GM21360 (cell line): ENCODE results near the gene PTDSS2.
"Not testable (repeated sequence)": the region's sequence is repeated elsewhere in the genome, so short reads cannot be mapped to it uniquely, and the experiment has no call there.

Experiments
- ATAC-seq: cut with Tn5 transposase; IDR thresholded peaks from one replicate; pipeline ENCODE4 v1.9.1; 2021; ENCODE audit warnings: mild to moderate bottlenecking, moderate library complexity; ENCODE audit not compliant: unreplicated experiment

Gene PTDSS2

GRCh38 chr11:464316-464715 lies 14.2 kb downstream of the PTDSS2 start:
- ATAC-seq, result no peak

- ATAC-seq, result no peak
Observed at GRCh38 chr11:465896-466530, 15.9 kb downstream of the PTDSS2 start.

- no peak for ATAC-seq
Observed at GRCh38 chr11:468036-468435, 18.0 kb downstream of the PTDSS2 start.

GRCh38 chr11:468493-468892 lies 18.4 kb downstream of the PTDSS2 start:
- ATAC-seq, result no peak

- not testable (repeated sequence) for ATAC-seq
Observed at GRCh38 chr11:469026-469683, 19.1 kb downstream of the PTDSS2 start.

- no peak for ATAC-seq
Observed at GRCh38 chr11:469684-470560, 19.8 kb downstream of the PTDSS2 start.

- ATAC-seq, result no peak
Observed at GRCh38 chr11:471468-472145, 21.5 kb downstream of the PTDSS2 start.

GRCh38 chr11:472272-472671 lies 22.2 kb downstream of the PTDSS2 start:
- ATAC-seq, result no peak

- ATAC-seq, result no peak
Observed at GRCh38 chr11:472816-473215, 22.7 kb downstream of the PTDSS2 start.

GRCh38 chr11:473415-473814 lies 23.3 kb downstream of the PTDSS2 start:
- ATAC-seq, result no peak

- ATAC-seq, result no peak
Observed at GRCh38 chr11:473962-474785, 24.1 kb downstream of the PTDSS2 start.

- no peak for ATAC-seq
Observed at GRCh38 chr11:474914-475506, 24.9 kb downstream of the PTDSS2 start.

GRCh38 chr11:475941-476340 lies 25.9 kb downstream of the PTDSS2 start:
- no peak for ATAC-seq

GRCh38 chr11:476416-476815 lies 26.3 kb downstream of the PTDSS2 start:
- no peak for ATAC-seq

GRCh38 chr11:477052-477715 lies 27.1 kb downstream of the PTDSS2 start:
- no peak for ATAC-seq

- no peak for ATAC-seq
Observed at GRCh38 chr11:479311-479710, 29.2 kb downstream of the PTDSS2 start.

GRCh38 chr11:484616-485015 lies 34.5 kb downstream of the PTDSS2 start:
- no peak for ATAC-seq

GRCh38 chr11:486189-486588 lies 36.1 kb downstream of the PTDSS2 start:
- no peak for ATAC-seq

GRCh38 chr11:487571-488021 lies 37.5 kb downstream of the PTDSS2 start:
- ATAC-seq, result no peak
